ENCODE results near the gene CEP192.

- TF ChIP-seq CTCF (IDR thresholded peaks at IDR 0.05; ENCODE audit: insufficient read depth, low read length): no peak
- no peak for TF ChIP-seq REST (IDR thresholded peaks at IDR 0.05; ENCODE audit: insufficient replicate concordance, low read depth)
- TF ChIP-seq GABPA (IDR thresholded peaks at IDR 0.05; ENCODE audit: low read depth): no peak
- no peak for TF ChIP-seq POLR2AphosphoS5 (IDR thresholded peaks at IDR 0.05; ENCODE audit: low read depth)
Measured at GRCh38 chr18:13108330-13108729, 117.2 kb downstream of the CEP192 start.

Measured in HL-60 (cell line).